MM.1S (cell line): ENCODE data around the gene NCEH1.

ENCODE experiments used
- CTCF ChIP-seq: fragments of 300-600 bp; sonication (generic); IDR thresholded peaks from 2 replicates; pipeline ENCODE4 v1.5.1; 2016; ENCODE audit warnings: antibody characterized with exemption, low read length, mixed read lengths
- EZH2 ChIP-seq: fragments of 300-600 bp; sonication (generic); optimal IDR thresholded peaks from 2 replicates; pipeline ENCODE3; 2017; ENCODE audit warnings: low read depth, mild to moderate bottlenecking, antibody characterized with exemption, low read length, mixed read lengths

GRCh38 chr3:172655388-172655787 lies 55.5 kb downstream of the NCEH1 start:
- TF ChIP-seq EZH2 (no peak), CTCF (no peak)
